Thoracic aorta (tissue), 2 donors: ENCODE measurements around the gene DSG1. TPM values are rescaled to one million over a fixed set of nuclear protein-coding genes. Genes with fewer than 3 reads are reported as not detected.

Experiments
- ATAC-seq: fragments of 150-250 bp; one replicate; pipeline ENCODE4 v1.8.0; 2017; ENCODE audit warnings: low read depth; ENCODE audit not compliant: insufficient number of reproducible peaks, low FRiP score
- DNase-seq: peaks from one replicate; pipeline ENCODE4 v3.0.0-alpha.2; 2020; ENCODE audit warnings: low spot score
- H3K27ac ChIP-seq, 2 donors: fragments of 200-600 bp; sonication (generic); 1 replicate in 1 of 2; 2 replicates in 1 of 2; pipeline ENCODE4 v1.5.1; 2016; ENCODE audit warnings: mild to moderate bottlenecking in 2 of 2, moderate library complexity in 2 of 2
- H3K27me3 ChIP-seq: fragments of 200-600 bp; sonication (generic); replicated peaks from 2 replicates; pipeline ENCODE4 v1.6.0; 2016; ENCODE audit warnings: mild to moderate bottlenecking; ENCODE audit not compliant: insufficient read depth
- H3K36me3 ChIP-seq: fragments of 200-600 bp; sonication (generic); one replicate; pipeline ENCODE4 v1.5.1; 2016
- H3K4me1 ChIP-seq, 2 donors: fragments of 200-600 bp; sonication (generic); 1 replicate in 1 of 2; 2 replicates in 1 of 2; pipeline versions ENCODE4 v1.5.1 to v1.6.0; 2016; ENCODE audit warnings: low read depth in 2 of 2, mild to moderate bottlenecking in 1 of 2; ENCODE audit not compliant: control insufficient read depth in 1 of 2
- H3K4me3 ChIP-seq: fragments of 200-600 bp; sonication (generic); 2 replicates; pipeline ENCODE4 v1.5.1; 2016; ENCODE audit warnings: mild to moderate bottlenecking
- H3K9me3 ChIP-seq: fragments of 200-600 bp; sonication (generic); 2 replicates; pipeline ENCODE4 v1.5.1; 2016
- total RNA-seq, 2 donors: library from RNA; depleted of rRNA; stranded (reverse); fragments of >200 nt; gene quantifications; one replicate each; pipeline versions ENCODE4 v1.1.0 to v1.2.3, GENCODE V29; 2016
- TF ChIP-seq, protein P1 (sequence below): fragments of 200-600 bp; sonication (generic); IDR thresholded peaks from one replicate; pipeline ENCODE4 v1.5.1; 2019; ENCODE audit warnings: antibody characterized with exemption

DSG1 gene
- total RNA-seq, 2 donors from 2014 or later = 1.1 TPM; not detected in 1

DNA sequence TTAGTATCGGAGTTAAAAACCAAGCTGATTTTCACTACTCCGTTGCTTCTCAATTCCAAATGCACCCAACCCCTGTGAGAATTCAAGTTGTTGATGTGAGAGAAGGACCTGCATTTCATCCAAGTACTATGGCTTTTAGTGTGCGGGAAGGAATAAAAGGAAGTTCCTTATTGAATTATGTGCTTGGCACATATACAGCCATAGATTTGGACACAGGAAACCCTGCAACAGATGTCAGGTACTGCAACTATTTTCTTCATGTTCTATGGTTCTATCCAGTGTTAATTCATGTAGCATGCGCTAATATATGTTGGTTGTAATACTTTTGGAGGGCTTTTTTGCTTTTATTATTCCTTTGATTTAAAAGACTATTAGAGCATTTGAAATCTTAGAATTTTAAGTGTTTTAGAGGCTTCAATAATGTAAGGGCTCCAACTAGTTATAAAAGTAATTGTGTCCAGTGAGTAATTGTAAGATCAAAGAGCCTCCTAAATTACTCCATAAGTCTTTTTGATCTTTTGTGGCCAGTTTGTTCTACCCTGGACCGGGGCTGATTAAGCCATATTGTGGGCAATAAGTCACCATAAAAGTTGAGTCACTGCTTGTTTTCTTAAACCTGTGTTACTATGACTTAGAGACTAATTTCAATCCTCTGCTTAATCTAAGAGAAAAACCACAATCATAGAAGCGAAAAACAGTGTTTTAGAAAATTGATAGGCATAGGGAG lies 81.5 kb downstream of the DSG1 start:
- Histone ChIP-seq H3K36me3 (no peaks in the 10 kb centered on the region), H3K4me3 (no peak overlapping the region), H3K27ac (no peak overlapping the region), H3K9me3 (no peaks in the 10 kb centered on the region), H3K27me3 (no peaks in the 10 kb centered on the region), H3K4me1 (no peaks in the 10 kb centered on the region)
- no peak for DNase-seq
- ATAC-seq = no peak
- TF ChIP-seq, protein P1, sequence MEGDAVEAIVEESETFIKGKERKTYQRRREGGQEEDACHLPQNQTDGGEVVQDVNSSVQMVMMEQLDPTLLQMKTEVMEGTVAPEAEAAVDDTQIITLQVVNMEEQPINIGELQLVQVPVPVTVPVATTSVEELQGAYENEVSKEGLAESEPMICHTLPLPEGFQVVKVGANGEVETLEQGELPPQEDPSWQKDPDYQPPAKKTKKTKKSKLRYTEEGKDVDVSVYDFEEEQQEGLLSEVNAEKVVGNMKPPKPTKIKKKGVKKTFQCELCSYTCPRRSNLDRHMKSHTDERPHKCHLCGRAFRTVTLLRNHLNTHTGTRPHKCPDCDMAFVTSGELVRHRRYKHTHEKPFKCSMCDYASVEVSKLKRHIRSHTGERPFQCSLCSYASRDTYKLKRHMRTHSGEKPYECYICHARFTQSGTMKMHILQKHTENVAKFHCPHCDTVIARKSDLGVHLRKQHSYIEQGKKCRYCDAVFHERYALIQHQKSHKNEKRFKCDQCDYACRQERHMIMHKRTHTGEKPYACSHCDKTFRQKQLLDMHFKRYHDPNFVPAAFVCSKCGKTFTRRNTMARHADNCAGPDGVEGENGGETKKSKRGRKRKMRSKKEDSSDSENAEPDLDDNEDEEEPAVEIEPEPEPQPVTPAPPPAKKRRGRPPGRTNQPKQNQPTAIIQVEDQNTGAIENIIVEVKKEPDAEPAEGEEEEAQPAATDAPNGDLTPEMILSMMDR = no peak

DNA sequence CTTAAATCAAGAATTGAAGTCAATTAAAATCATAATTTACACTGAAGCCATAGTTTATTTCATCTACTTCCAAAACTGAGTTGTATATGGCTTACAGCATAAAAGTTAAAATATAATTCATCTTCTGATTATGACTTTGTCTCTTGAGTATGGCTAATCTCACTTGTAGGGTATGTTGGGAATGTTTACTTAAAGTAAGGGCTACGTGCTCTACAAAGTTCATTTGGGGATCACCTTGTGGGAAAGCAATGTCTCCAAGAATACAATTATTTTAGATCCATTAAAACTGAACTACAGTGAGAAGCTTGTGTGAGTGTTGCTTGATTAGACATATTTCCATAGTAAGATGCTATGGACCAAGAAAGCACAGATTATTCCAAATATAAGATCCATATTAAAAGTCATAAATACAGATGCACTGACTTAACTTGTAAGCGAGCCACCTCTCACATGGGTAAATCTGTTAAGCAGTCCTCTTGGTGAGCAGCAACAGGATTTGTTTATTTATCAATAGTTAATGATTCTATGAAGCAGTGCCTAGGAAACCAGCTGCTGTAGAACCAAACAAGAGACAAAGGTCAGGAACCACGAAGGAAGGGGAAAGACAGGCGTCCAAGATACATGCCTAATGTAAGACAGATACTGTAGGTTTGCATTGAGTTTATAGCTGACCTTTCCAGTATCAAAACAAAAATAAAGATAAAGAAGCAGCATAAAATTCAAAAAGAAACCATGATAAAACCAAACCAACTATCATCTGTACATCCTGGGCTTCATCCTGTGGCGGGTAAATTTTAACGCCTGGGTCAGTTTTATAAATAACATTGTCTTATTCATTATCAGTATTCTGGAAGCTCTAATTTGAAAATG lies 83.4 kb downstream of the DSG1 start:
- TF ChIP-seq, protein P1 = no peak
- no peak for ATAC-seq
- no peaks in the 10 kb centered on the region for H3K36me3 ChIP-seq
- no peaks in the 10 kb centered on the region for H3K27me3 ChIP-seq
- no peak for DNase-seq
- H3K9me3 ChIP-seq = no peaks in the 10 kb centered on the region
- no peak overlapping the region for H3K27ac ChIP-seq
- H3K4me1 ChIP-seq = no peaks in the 10 kb centered on the region
- H3K4me3 ChIP-seq = no peak overlapping the region

- Histone ChIP-seq H3K4me3 (no peak overlapping the region), H3K9me3 (no peaks in the 10 kb centered on the region), H3K27me3 (no peaks in the 10 kb centered on the region), H3K36me3 (no peaks in the 10 kb centered on the region), H3K4me1 (no peaks in the 10 kb centered on the region), H3K27ac (no peak overlapping the region)
- ATAC-seq (no peak), DNase-seq (no peak)
- TF ChIP-seq, protein P1 = no peak
These were observed 84.0 kb downstream of the DSG1 start for GRCh38 chr18:31402026-31402373.

DNA sequence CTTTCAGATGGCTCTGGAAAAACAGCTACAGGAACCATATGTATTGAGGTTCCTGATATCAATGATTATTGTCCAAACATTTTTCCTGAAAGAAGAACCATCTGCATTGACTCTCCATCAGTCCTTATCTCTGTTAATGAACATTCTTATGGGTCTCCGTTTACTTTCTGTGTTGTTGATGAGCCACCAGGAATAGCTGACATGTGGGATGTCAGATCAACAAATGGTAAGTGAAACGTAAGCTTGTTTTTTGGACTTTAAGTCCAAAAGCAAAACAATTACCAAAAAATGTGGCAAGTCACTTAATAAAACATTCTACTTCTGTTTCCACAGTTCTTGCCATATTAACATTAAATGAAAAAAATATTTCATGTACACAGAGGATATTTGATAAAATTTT lies 85.4 kb downstream of the DSG1 start:
- no peak overlapping the region for H3K4me3 ChIP-seq
- H3K36me3 ChIP-seq = no peaks in the 10 kb centered on the region
- DNase-seq = no peak
- no peak overlapping the region for H3K27ac ChIP-seq
- H3K4me1 ChIP-seq = no peaks in the 10 kb centered on the region
- H3K9me3 ChIP-seq = no peaks in the 10 kb centered on the region
- ATAC-seq = no peak
- TF ChIP-seq, protein P1 = no peak
- no peaks in the 10 kb centered on the region for H3K27me3 ChIP-seq

Other genes with a start within 250 kb of the DSG1 start
- 1 to 10 TPM; 2.7 to 4.3 TPM for gene DSC2, start 215.7 kb upstream of the DSG1 start, total RNA-seq
- under 1 TPM in 1 of 2 donors, not detected in 1; 0.41 TPM for gene DSC1, start 155.3 kb upstream of the DSG1 start, total RNA-seq
- not detected for gene DSG4, start 58.6 kb downstream of the DSG1 start, total RNA-seq
- under 1 TPM in 1 of 2 donors, not detected in 1; 0.27 TPM for gene DSG3, start 129.6 kb downstream of the DSG1 start, total RNA-seq
- 1 to 10 TPM in 1 of 2 donors, under 1 TPM in 1; 0.81 to 2.8 TPM for gene DSG2, start 180.0 kb downstream of the DSG1 start, total RNA-seq